Esophagus muscularis mucosa (tissue), 4 donors: ENCODE data around the gene PRH1. TPM values are rescaled to one million over a fixed set of nuclear protein-coding genes. Genes with fewer than 3 reads are reported as not detected.

Experiments
- DNase-seq: peaks from one replicate; pipeline ENCODE4 v3.0.0-alpha.2; 2017; ENCODE audit errors: extremely low spot score
- H3K27ac ChIP-seq, 4 donors: fragments of 200-600 bp; sonication (generic); replicated peaks in 1 of 4; 1 replicate in 3 of 4; 2 replicates in 1 of 4; pipeline ENCODE4 v1.5.1; 2016 to 2019; ENCODE audit warnings: mild to moderate bottlenecking in 1 of 4
- H3K27me3 ChIP-seq, 4 donors: fragments of 200-600 bp; sonication (generic); one replicate each; pipeline versions ENCODE4 v1.5.1 to v1.6.0; 2016 to 2019
- H3K36me3 ChIP-seq, 4 donors: fragments of 200-600 bp; sonication (generic); one replicate each; pipeline ENCODE4 v1.5.1; 2016 to 2019
- H3K4me1 ChIP-seq, 4 donors: fragments of 200-600 bp; sonication (generic); one replicate each; pipeline ENCODE4 v1.5.1; 2016 to 2019
- H3K4me3 ChIP-seq, 4 donors: fragments of 200-600 bp; sonication (generic); 1 replicate in 2 of 4; 2 replicates in 2 of 4; pipeline ENCODE4 v1.5.1; 2016 to 2019; ENCODE audit warnings: mild to moderate bottlenecking in 4 of 4, moderate library complexity in 1 of 4
- H3K9me3 ChIP-seq, 4 donors: fragments of 200-600 bp; sonication (generic); 1 replicate in 3 of 4; 2 replicates in 1 of 4; pipeline ENCODE4 v1.5.1; 2016 to 2019
- EP300 ChIP-seq: sonication (generic); formaldehyde crosslinking; IDR thresholded peaks from one replicate; pipeline ENCODE4 v1.6.1; 2017; ENCODE audit warnings: antibody characterized with exemption
- POLR2A ChIP-seq: fragments of 450-650 bp; IDR thresholded peaks from one replicate; pipeline ENCODE4 v1.6.1; 2017; ENCODE audit warnings: antibody characterized with exemption, moderate library complexity, mild to moderate bottlenecking, low read depth
- POLR2AphosphoS5 ChIP-seq, 2 donors: sonication (generic); formaldehyde crosslinking; IDR thresholded peaks; one replicate each; pipeline ENCODE4 v1.6.1; 2017; ENCODE audit warnings: antibody characterized with exemption in 2 of 2
- WGBS: methylation state at CpG from one replicate; pipeline ENCODE4 v1.1.5; 2018; 5-methylcytosine and 5-hydroxymethylcytosine counted together
- intact Hi-C: fragments of 100-400 bp; cut with DNase I; formaldehyde crosslinking; loops from one replicate; pipeline ENCODE4 v1.15.1; 2023
- total RNA-seq, 4 donors: library from RNA; depleted of rRNA; stranded (reverse); fragments of >200 nt; gene quantifications; one replicate each; pipeline versions ENCODE4 v1.1.0 to v1.2.1, GENCODE V29; 2016
- TF ChIP-seq, protein P1 (sequence below), 3 experiments: fragments of 200-600 bp in 2 of 3; fragments of 450-650 bp in 1 of 3; sonication (generic) in 2 of 3; IDR thresholded peaks; one replicate each; pipeline ENCODE4 v1.5.1; 2017 to 2019; ENCODE audit warnings: antibody characterized with exemption in 3 of 3, mild to moderate bottlenecking in 2 of 3, moderate library complexity in 1 of 3

Gene PRH1
- total RNA-seq, 4 donors from 2014 or later = 11.0 to 17.0 (median 12.6) TPM

DNA sequence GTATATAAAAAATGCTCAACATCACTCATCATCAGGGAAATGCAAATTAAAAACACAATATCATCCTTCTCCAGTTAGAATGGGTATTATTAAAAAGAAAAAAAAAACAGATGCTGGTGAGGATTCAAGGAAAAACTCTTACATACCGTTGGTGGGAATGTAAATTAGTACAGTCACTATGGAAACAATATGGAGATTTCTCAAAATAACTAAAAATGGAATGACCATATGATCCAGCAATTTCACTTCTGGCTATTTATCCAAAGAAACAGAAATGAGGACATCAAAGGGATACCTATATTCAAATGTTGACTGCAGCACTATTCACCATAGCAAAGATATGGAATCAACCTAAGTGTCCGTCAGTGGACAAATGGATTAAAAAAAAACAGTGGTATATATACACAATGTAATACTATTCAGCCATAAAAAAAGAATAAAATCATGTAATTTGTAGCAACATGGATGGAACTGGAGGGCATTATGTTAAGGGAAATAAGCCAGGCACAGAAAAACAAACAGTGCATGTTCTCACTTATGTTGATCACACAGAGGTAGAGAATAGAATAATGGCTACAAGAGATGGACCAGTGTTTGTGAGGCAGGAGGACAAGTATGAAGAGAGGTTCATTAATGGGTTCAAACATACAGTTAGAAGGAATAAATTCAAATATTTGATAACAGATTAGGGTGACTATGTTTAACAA is 20.4 kb downstream of the PRH1 start:
- Histone ChIP-seq H3K27ac (no peak overlapping the region), H3K4me1 (no peaks in the 10 kb centered on the region), H3K4me3 (no peak overlapping the region), H3K36me3 (peaks cover 0 to 8% (median 5%) of the 10 kb centered on the region in 4 donors), H3K9me3 (peaks cover 0 to 15% (median 13%) of the 10 kb centered on the region in 4 donors), H3K27me3 (no peaks in the 10 kb centered on the region)
- intact Hi-C loops = no loop called here
- no peak for TF ChIP-seq POLR2AphosphoS5 (IDR thresholded peaks at IDR 0.05)
- no peak for TF ChIP-seq POLR2A
- TF ChIP-seq, protein P1, sequence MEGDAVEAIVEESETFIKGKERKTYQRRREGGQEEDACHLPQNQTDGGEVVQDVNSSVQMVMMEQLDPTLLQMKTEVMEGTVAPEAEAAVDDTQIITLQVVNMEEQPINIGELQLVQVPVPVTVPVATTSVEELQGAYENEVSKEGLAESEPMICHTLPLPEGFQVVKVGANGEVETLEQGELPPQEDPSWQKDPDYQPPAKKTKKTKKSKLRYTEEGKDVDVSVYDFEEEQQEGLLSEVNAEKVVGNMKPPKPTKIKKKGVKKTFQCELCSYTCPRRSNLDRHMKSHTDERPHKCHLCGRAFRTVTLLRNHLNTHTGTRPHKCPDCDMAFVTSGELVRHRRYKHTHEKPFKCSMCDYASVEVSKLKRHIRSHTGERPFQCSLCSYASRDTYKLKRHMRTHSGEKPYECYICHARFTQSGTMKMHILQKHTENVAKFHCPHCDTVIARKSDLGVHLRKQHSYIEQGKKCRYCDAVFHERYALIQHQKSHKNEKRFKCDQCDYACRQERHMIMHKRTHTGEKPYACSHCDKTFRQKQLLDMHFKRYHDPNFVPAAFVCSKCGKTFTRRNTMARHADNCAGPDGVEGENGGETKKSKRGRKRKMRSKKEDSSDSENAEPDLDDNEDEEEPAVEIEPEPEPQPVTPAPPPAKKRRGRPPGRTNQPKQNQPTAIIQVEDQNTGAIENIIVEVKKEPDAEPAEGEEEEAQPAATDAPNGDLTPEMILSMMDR (IDR thresholded peaks at IDR 0.05) = no peak
- 86% methylated on average over 2 of the region's 2 CpGs for WGBS
- DNase-seq = no peak

DNA sequence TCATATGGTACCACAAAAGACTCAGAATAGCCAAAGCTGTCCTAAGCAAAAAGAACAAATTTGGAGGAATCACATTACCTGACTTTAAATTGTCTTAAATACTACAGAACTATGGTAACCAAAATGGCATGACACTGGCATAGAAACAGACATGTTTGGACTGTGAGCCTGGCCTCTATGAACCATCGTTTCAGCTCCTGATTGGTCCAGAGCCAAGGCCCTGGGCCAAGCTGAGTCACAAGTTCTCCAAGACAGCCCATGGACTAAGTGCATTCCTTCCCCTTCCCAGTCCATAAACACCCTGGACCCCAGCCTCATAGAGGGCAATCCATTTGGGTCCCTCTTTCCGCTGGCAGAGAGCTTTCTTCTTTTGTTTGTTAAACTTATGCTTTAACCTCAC is 22.7 kb downstream of the PRH1 start:
- H3K27ac ChIP-seq = no peak overlapping the region
- H3K36me3 ChIP-seq = peaks cover 0 to 17% (median 10%) of the 10 kb centered on the region in 4 donors
- no peaks in the 10 kb centered on the region for H3K27me3 ChIP-seq
- peaks cover 0 to 15% (median 13%) of the 10 kb centered on the region in 4 donors for H3K9me3 ChIP-seq
- H3K4me1 ChIP-seq = no peaks in the 10 kb centered on the region
- no peak overlapping the region for H3K4me3 ChIP-seq
- WGBS = 85% methylated on average over 2 of the region's 2 CpGs
- intact Hi-C loops = no loop called here
- TF ChIP-seq, protein P1 (IDR thresholded peaks at IDR 0.05) = no peak
- no peak for TF ChIP-seq POLR2AphosphoS5 (IDR thresholded peaks at IDR 0.05)
- TF ChIP-seq POLR2A = no peak
- no peak for TF ChIP-seq EP300
- DNase-seq = no peak

DNA sequence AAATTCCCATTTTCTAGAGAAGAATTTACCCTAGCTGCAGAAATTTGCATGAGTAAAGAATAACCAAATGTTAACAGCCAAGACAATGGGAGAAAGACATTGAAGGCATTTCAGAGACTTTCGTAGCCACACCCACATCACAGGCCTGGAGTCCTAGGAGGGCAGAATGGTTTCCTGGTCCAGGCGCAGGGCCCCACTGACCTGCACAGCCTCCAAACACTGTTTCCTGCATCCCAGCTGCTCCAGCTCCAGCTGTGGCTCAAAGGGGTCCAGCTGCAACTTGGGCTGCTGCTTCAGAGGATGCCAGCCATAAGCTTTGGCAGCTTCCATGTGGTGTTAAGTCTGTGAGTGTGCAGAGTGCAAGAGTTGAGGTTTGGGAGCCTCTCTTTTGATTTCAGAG is 28.2 kb downstream of the PRH1 start:
- Histone ChIP-seq H3K27me3 (no peaks in the 10 kb centered on the region), H3K36me3 (peaks cover 0 to 24% (median 14%) of the 10 kb centered on the region in 4 donors), H3K4me1 (no peaks in the 10 kb centered on the region), H3K4me3 (no peak overlapping the region), H3K27ac (no peak overlapping the region), H3K9me3 (peaks cover 0 to 14% (median 1%) of the 10 kb centered on the region in 4 donors)
- WGBS = 100% methylated on average over 1 of the region's 2 CpGs
- no peak for DNase-seq
- intact Hi-C loops = no loop called here
- TF ChIP-seq POLR2A (no peak), POLR2AphosphoS5 (IDR thresholded peaks at IDR 0.05) (no peak)
- TF ChIP-seq, protein P1 (IDR thresholded peaks at IDR 0.05) = no peak

DNA sequence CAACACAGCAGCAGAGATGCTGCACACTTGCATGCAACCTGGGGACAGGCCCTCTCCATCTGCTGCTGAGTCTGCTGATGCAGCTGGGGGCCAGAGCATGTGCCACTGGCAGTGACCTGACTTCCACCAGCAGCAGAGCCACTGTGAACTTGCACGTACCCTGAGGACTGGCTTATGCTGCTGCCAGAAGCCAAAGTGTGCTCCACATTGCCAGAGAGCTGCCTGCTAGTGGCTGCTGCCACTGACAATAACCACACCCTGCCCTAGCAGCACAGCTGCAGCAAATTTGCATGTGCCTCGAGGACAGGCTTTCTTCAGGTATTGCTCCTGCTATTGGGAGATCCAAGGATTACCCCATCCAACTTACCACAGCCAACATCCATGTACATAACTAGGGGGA is 30.3 kb downstream of the PRH1 start:
- Histone ChIP-seq H3K27ac (no peak overlapping the region), H3K36me3 (peaks cover 0 to 23% (median 12%) of the 10 kb centered on the region in 4 donors), H3K4me3 (no peak overlapping the region), H3K27me3 (no peaks in the 10 kb centered on the region), H3K4me1 (no peaks in the 10 kb centered on the region), H3K9me3 (peaks cover 0 to 4% (median 1%) of the 10 kb centered on the region in 4 donors)
- no peak for TF ChIP-seq POLR2A
- TF ChIP-seq, protein P1 (IDR thresholded peaks at IDR 0.05) = no peak
- no peak for TF ChIP-seq POLR2AphosphoS5 (IDR thresholded peaks at IDR 0.05)
- no peak for TF ChIP-seq EP300
- WGBS = 83% methylated on average over 2 of the region's 2 CpGs
- DNase-seq = no peak
- intact Hi-C loops = no loop called here
